Measurements from ENCODE around the gene MPP7. TPM values are rescaled to one million over a fixed set of nuclear protein-coding genes. Genes with fewer than 3 reads are reported as not detected.

Gene MPP7
- total RNA-seq, 6 donors from 2014 or later, result 11.8 to 45.1 (median 24.3) TPM

GRCh38 chr10:28253169-28253785, 49.6 kb downstream of the MPP7 start:
- peak overlapping the region in 1 of 4 donors; percentile 22 for H3K27ac ChIP-seq
- 64 to 67% methylated on average over 11 of the region's 11 CpGs for WGBS, 2 donors
- no peaks in the 10 kb centered on the region for H3K27me3 ChIP-seq
- peaks cover 5 to 19% (median 12%) of the 10 kb centered on the region in 4 donors for H3K4me1 ChIP-seq
- no peak overlapping the region for H3K4me3 ChIP-seq
- H3K36me3 ChIP-seq, result no peaks in the 10 kb centered on the region
- ATAC-seq (ENCODE audit: low FRiP score in 2 of 2) (no peak), DNase-seq (no peak)
- TF ChIP-seq CTCF (IDR thresholded peaks at IDR 0.05) (no peak), EP300 (IDR thresholded peaks at IDR 0.05) (no peak), POLR2A (IDR thresholded peaks at IDR 0.05) (no peak), POLR2AphosphoS5 (IDR thresholded peaks at IDR 0.05) (no peak)
- H3K9me3 ChIP-seq, result no peaks in the 10 kb centered on the region

Small RNA genes lying within 50 kb of the gene (small RNA-seq; reads per million reads assigned to genes)
- 0 reads per million in 4 donors for gene MIR8086

Other genes with a start within 250 kb of the MPP7 start
- 100 to 1,000 TPM in 3 of 6 donors, 10 to 100 TPM in 3; 74.6 to 159 (median 101) TPM for gene WAC, start 230.1 kb upstream of the MPP7 start, total RNA-seq

Data from upper lobe of left lung (tissue), 6 donors.